Bronchial epithelial cell (primary cell): ENCODE data around the gene ANXA5. TPM values are rescaled to one million over a fixed set of nuclear protein-coding genes. Genes with fewer than 3 reads are reported as not detected.
"Not testable (repeated sequence)": the region's sequence is repeated elsewhere in the genome, so short reads cannot be mapped to it uniquely, and the experiment has no call there.

Experiments used
- DNase-seq: peaks from one replicate; pipeline ENCODE4 v3.0.0-alpha.2; 2010; ENCODE audit warnings: low read depth
- FAIRE-seq: peaks from 2 replicates; lab custom pipeline; 2011; peaks lifted over from hg19 to GRCh38; lab: Jason Lieb, UNC
- H3K27me3 ChIP-seq: 2 replicates; pipeline ENCODE4 v1.5.1; 2011; ENCODE audit warnings: low read length; ENCODE audit not compliant: control insufficient read depth, insufficient read depth
- H3K36me3 ChIP-seq: 2 replicates; pipeline ENCODE4 v1.5.1; 2011; ENCODE audit warnings: low read length; ENCODE audit not compliant: control insufficient read depth, insufficient read depth
- H3K4me3 ChIP-seq: 2 replicates; pipeline ENCODE4 v1.5.1; 2011; ENCODE audit warnings: mild to moderate bottlenecking, low read depth, low read length, control low read depth
- total RNA-seq: library from RNA; depleted of rRNA; stranded (reverse); fragments of >200 nt; gene quantifications from 2 replicates; pipeline ENCODE4 v1.2.1, GENCODE V29; 2014
- TF ChIP-seq, protein P1 (sequence below): IDR thresholded peaks from 2 replicates; pipeline ENCODE4 v1.5.1; 2011; ENCODE audit warnings: mild to moderate bottlenecking, moderate library complexity, low read length, control low read depth, inconsistent platforms; ENCODE audit not compliant: insufficient read depth, severe bottlenecking

ANXA5 gene
- total RNA-seq, 1 donor from 2014 or later: 251 TPM

DNA sequence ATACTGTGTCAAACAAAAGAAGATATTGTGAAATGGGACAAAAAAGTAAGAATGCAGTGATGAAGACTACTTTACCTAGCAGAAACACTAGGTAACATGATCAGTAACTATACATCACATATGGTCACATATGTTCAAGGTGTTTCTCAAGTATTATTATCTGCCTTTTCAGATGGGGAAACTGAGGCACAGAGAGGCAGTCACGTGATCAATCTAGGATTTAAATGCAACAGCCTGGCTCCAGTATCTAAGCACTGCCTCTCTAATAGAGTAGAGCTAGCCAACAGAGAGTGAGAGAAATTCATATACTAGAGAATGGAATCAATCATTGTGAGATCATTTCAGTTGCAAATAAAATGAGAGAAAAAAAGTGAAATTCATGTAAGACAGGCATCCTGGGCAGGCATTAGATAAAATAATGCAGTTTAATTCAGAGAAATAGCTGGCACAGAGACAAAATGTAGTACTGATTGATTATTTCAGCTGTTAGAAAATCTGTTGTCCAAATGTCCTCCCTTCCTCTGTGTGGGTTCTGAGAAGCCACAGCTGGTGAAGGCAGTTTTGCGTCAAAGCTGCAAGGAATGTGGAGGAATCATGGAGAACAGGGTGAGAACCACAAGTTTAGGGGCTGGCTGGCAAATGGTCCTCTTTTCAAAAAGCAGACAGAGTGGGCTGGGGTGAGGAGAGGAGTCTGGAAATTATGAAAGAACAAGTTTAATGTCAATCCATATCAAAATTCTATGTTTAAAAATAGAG lies 42.2 kb upstream of the ANXA5 start:
- no peak for FAIRE-seq
- Histone ChIP-seq H3K4me3 (no peak overlapping the region), H3K27me3 (no peaks in the 10 kb centered on the region), H3K36me3 (no peaks in the 10 kb centered on the region)
- no peak for DNase-seq
- TF ChIP-seq, protein P1, sequence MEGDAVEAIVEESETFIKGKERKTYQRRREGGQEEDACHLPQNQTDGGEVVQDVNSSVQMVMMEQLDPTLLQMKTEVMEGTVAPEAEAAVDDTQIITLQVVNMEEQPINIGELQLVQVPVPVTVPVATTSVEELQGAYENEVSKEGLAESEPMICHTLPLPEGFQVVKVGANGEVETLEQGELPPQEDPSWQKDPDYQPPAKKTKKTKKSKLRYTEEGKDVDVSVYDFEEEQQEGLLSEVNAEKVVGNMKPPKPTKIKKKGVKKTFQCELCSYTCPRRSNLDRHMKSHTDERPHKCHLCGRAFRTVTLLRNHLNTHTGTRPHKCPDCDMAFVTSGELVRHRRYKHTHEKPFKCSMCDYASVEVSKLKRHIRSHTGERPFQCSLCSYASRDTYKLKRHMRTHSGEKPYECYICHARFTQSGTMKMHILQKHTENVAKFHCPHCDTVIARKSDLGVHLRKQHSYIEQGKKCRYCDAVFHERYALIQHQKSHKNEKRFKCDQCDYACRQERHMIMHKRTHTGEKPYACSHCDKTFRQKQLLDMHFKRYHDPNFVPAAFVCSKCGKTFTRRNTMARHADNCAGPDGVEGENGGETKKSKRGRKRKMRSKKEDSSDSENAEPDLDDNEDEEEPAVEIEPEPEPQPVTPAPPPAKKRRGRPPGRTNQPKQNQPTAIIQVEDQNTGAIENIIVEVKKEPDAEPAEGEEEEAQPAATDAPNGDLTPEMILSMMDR: no peak

DNA sequence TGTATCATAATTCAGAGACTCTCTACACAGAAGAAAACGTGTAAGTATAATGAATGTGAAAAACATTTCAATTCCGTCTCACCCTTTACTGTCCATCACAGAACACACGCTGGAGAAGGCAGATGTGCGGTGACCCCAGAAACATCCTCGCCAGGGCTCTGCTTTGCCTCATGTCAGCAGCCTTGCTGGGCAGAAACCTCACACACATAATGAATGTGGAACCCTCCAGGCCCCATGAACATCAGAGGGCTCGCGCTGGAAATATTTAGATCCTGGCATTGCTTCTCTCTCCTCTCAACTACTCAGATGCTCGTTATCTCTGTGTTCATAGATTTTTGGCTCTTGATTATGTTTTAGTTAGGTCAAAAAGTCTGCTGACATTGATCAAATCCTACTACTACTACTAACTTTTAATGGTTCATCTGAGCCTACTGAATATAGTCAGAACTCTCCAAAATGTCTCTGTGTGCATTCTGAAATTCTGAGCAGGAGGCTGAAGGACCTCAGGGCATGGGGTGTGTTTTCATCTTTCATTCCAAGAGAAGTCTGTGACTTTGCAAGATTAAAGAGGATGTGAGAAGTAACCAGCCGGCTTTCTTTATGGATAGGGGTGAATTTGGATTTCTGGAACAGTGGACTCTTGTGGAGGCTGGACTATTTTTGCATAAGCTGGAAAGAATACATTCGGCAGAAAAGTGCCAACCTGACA lies 41.2 kb upstream of the ANXA5 start:
- TF ChIP-seq, protein P1: no peak
- no peak for FAIRE-seq
- H3K36me3 ChIP-seq: no peaks in the 10 kb centered on the region
- H3K4me3 ChIP-seq: no peak overlapping the region
- H3K27me3 ChIP-seq: no peaks in the 10 kb centered on the region
- DNase-seq: no peak

DNA sequence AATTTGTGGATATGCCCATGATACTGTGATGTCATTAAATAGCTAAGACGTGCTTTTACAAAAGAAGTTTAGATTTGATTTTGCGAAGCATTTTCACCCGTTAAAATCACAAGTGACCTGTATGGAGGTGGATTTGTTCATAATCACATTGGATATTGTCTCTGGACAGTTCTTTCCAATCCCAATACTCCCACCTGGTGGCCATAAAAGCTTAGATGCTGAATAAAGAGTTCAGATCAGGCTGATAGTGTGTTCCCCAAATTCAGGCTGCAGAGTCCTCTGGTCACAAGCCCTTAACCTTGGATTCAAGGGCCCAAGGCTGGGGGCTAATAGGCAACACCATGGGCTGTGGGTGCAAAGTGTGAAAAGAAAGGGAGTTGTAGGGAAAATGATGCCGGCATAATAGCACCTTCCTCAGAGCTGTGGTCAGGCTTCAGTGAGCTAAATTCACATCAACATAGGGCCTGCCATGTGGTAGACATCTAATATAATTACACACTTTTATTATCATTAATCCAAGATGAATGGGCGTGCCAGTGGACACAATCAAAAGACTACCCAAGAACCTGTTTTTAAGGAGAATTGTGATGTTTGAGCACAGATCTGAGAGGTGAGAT lies 40.1 kb upstream of the ANXA5 start:
- no peak for FAIRE-seq
- H3K27me3 ChIP-seq: no peaks in the 10 kb centered on the region

DNA sequence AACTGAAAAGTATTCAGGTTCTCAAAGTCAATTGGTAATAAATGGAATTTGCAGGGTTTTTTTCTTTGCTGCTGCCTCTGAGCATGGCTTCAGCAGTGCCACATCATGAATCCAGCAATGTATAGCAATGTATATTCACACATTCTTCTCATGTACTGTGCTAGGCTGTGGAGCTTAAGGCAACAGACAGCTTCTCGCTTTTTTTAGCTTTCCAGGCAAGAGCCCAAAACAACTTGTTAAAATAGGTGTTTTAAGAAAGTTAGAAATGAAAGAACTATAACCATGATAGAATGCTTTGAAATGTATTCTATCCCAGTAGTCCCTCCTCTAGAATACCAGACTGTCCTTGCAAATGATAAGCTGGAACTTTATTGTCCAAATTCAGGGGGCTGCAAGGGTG lies 37.8 kb upstream of the ANXA5 start:
- TF ChIP-seq, protein P1: no peak
- Histone ChIP-seq H3K4me3 (no peak overlapping the region), H3K36me3 (no peaks in the 10 kb centered on the region), H3K27me3 (no peaks in the 10 kb centered on the region)
- DNase-seq (no peak), FAIRE-seq (no peak)

More for the DNA sequence above, 40.1 kb upstream of the ANXA5 start:
- Histone ChIP-seq H3K4me3 (no peak overlapping the region), H3K36me3 (no peaks in the 10 kb centered on the region)
- DNase-seq: peak; percentile 63
- TF ChIP-seq, protein P1: peak; percentile 60

DNA sequence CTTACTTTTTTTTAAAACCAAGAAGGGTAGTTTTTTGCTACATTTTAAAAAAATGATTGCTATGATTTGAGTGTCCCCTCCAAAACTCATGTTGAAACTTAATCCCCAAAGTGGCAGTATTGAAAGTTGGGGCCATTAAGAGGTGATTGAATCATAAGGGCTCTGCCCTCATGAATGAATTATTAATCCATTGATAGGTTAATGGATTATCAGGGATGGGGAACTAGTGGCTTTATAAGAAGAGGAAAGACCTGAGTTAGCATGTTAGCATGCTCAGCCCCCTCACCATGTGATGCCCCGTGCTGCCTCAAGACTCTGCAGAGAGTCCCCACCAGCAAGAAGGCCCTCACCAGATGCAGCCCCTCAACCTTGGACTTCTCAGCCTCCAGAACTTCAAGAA lies 37.2 kb upstream of the ANXA5 start:
- H3K4me3 ChIP-seq: no peak overlapping the region
- H3K36me3 ChIP-seq: no peaks in the 10 kb centered on the region
- DNase-seq (no peak), FAIRE-seq (no peak)
- H3K27me3 ChIP-seq: no peaks in the 10 kb centered on the region
- TF ChIP-seq, protein P1: no peak

DNA sequence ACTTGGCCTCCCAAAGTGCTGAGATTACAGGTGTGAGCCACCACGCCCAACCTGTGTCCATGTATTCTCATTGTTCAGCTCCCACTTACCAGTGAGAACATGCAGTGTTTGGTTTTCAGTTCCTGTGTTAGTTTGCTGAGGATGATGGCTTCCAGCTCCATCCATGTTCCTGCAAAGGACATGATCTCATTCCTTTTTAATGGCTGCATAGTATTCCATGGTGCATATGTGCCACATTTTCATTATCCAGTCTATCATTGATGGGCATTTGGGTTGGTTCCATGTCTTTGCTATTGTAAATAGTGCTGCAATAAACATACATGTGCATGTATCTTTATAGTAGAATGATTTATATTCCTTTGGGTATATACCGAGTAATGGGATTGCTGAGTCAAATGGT lies 33.0 kb upstream of the ANXA5 start:
- H3K27me3 ChIP-seq, H3K4me3 ChIP-seq, H3K36me3 ChIP-seq, DNase-seq, FAIRE-seq: not testable (repeated sequence)
